DMS 273 (cell line): ENCODE measurements around the gene HTR1B.

Source experiments
- DNase-seq: peaks from one replicate; lab custom pipeline; 2025; ENCODE audit not compliant: unreplicated experiment; lab: John Stamatoyannopoulos, UW

Gene HTR1B

GRCh38 chr6:77456531-77457248, 6.6 kb downstream of the HTR1B start:
- DNase-seq = no peak

- no peak for DNase-seq
These were observed 8.0 kb downstream of the HTR1B start for GRCh38 chr6:77455271-77455670.

- no peak for DNase-seq
These were observed 8.9 kb downstream of the HTR1B start for GRCh38 chr6:77454386-77454785.

- no peak for DNase-seq
These were observed 11.8 kb downstream of the HTR1B start for GRCh38 chr6:77451466-77451865.

- DNase-seq = no peak
These were observed 12.4 kb downstream of the HTR1B start for GRCh38 chr6:77450924-77451323.

GRCh38 chr6:77448546-77448945, 14.7 kb downstream of the HTR1B start:
- no peak for DNase-seq

- no peak for DNase-seq
These were observed 16.0 kb downstream of the HTR1B start for GRCh38 chr6:77447254-77447653.

- DNase-seq = no peak
These were observed 17.0 kb downstream of the HTR1B start for GRCh38 chr6:77446249-77446648.

GRCh38 chr6:77445214-77445613, 18.1 kb downstream of the HTR1B start:
- DNase-seq = no peak

GRCh38 chr6:77440206-77440976, 22.9 kb downstream of the HTR1B start:
- peak; percentile 1 for DNase-seq

- no peak for DNase-seq
These were observed 29.4 kb downstream of the HTR1B start for GRCh38 chr6:77433888-77434287.

GRCh38 chr6:77430504-77430903, 32.8 kb downstream of the HTR1B start:
- no peak for DNase-seq

GRCh38 chr6:77425671-77426070, 37.6 kb downstream of the HTR1B start:
- DNase-seq = no peak

- no peak for DNase-seq
These were observed 38.1 kb downstream of the HTR1B start for GRCh38 chr6:77425216-77425615.

GRCh38 chr6:77424761-77425160, 38.5 kb downstream of the HTR1B start:
- DNase-seq = no peak

GRCh38 chr6:77416839-77417238, 46.5 kb downstream of the HTR1B start:
- no peak for DNase-seq

- no peak for DNase-seq
These were observed 47.6 kb downstream of the HTR1B start for GRCh38 chr6:77415706-77416105.
